Measurements from ENCODE around the gene CRYL1.

GRCh38 chr13:20424559-20424852 is 101.2 kb downstream of the CRYL1 start:
- TF ChIP-seq EZH2 (IDR thresholded peaks at IDR 0.05; ENCODE audit: borderline replicate concordance, insufficient read depth, low read length, poor library complexity, severe bottlenecking) (no peak), CTCF (IDR thresholded peaks at IDR 0.05; ENCODE audit: poor library complexity, severe bottlenecking) (no peak)

Measured in neural cell (in vitro differentiated cells).